HUES6 (cell line): ENCODE measurements around the gene LRR1.
A peak's percentile ranks its signal among the peaks of the same experiment; 100 is the strongest.
"Not testable (repeated sequence)": the region's sequence is repeated elsewhere in the genome, so short reads cannot be mapped to it uniquely, and the experiment has no call there.

Experiments used
- H3K27ac ChIP-seq: 2 replicates; pipeline ENCODE4 v1.7.0; 2013; ENCODE audit warnings: low read depth, mild to moderate bottlenecking, low read length, inconsistent platforms
- H3K27me3 ChIP-seq: 2 replicates; pipeline ENCODE4 v1.6.1; 2013; ENCODE audit warnings: low read length; ENCODE audit not compliant: control insufficient read depth, insufficient read depth
- H3K36me3 ChIP-seq: 2 replicates; pipeline ENCODE4 v1.6.1; 2013; ENCODE audit warnings: low read length; ENCODE audit not compliant: control insufficient read depth, insufficient read depth
- H3K4me1 ChIP-seq: 2 replicates; pipeline ENCODE4 v1.6.1; 2013; ENCODE audit warnings: low read length; ENCODE audit not compliant: control insufficient read depth, insufficient read depth
- H3K4me3 ChIP-seq: 2 replicates; pipeline ENCODE4 v1.5.1; 2013; ENCODE audit warnings: low read depth, low read length
- H3K9ac ChIP-seq: one replicate; pipeline ENCODE4 v1.6.1; 2013; ENCODE audit warnings: mild to moderate bottlenecking, low read length
- H3K9me3 ChIP-seq: 2 replicates; pipeline ENCODE4 v1.6.1; 2013; ENCODE audit warnings: low read depth, low read length; ENCODE audit not compliant: control insufficient read depth, insufficient read depth

Gene LRR1

DNA sequence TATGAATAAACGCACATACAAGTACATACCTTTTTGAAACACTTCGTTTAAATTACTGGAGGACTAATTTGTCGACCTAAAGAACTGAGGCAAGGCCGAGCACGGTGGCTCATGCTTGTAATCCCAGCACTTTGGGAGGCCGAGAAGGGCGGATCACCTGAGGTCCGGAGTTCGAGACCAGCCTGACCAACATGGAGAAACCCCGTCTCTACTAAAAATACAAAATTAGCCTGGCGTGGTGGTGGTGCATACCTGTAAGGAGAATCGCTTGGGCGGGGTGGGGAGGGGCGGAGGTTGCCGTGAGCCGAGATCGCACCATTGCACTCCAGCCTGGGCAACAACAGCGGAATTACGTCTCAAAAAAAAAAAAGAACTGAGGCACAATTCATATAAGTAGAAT is 20.5 kb downstream of the LRR1 start:
- H3K4me1 ChIP-seq, H3K9me3 ChIP-seq, H3K27me3 ChIP-seq, H3K27ac ChIP-seq: not testable (repeated sequence)
- Histone ChIP-seq H3K36me3 (peaks cover 31% of the 10 kb centered on the region), H3K9ac (peak overlapping the region; percentile 96), H3K4me3 (peak overlapping the region; percentile 100)

DNA sequence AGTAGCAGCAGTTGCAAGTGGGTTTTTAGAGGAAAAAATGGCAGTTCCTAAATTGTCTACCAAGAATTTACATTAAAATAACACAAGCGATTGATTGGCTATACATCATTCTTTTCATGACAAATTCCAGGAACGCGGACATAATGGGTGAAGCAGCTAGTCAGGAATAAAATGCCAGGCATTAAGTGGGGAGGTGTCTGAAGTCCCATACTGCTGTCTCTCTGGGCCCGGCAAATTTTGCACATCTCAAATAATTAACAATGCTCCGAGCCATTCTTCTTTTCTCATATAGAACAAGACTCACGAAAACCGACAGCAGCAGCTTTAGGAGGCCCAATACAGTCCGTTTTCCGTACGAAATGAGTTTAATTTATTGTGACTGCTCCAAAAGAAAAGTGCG is 21.0 kb downstream of the LRR1 start:
- Histone ChIP-seq H3K9ac (peak overlapping the region; percentile 96), H3K36me3 (peaks cover 27% of the 10 kb centered on the region), H3K9me3 (no peaks in the 10 kb centered on the region), H3K27me3 (no peaks in the 10 kb centered on the region), H3K27ac (peak overlapping the region; percentile 95), H3K4me3 (peak overlapping the region; percentile 100), H3K4me1 (peaks cover 8% of the 10 kb centered on the region)

DNA sequence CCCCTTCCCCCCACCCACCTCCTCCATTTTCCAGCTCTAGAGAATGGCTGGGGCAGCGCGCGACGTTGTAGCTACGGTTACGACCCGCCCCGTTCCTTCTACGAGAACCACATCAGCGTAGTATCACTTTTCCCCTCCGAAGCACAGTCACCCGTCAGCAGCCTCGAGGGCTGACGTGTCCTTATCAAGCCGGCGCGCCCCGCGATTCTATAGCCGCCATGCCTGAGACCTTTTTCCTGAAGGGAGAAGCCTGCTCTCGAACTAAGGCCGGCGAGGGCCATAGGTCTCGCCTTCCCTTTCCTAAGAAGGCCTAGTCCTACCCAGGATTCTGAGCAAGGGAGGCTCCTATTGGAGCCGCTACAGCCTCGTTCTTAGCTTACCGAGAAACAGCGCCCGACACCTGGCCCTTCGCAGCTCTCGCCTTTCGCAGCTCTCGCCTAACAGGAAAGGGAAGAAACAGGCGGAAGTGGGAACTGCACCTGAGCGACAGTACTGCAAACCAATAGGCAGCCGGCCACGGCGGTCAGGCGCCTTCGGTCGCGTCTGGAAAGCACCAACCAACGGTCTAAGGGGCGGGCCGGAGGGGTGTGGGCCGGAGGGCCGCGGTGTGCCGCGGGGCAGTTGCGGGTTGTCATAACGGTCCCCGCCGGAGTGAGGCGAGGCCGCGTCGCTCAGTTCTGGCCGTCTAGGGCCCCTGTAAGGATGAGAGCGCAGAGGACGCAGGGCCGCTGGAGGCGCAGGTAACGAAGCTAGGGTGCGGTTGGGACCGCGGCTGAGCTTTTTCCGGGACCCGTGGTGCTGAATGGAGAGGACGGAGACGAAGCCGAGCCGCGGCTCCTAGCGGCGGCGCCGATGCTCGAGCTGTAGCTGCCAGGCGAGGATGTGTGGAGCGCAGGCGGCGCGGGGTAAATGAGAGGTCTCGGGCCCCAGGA is 21.7 kb downstream of the LRR1 start, which contains the start of the genes MGAT2 and RPL36AL:
TSS of gene MGAT2 (plus strand) at position 618 of the 932 bp plus-strand sequence. CDS start 470 bp downstream, outside the sequence.
TSS of gene RPL36AL (minus strand) at position 445 of the 932 bp plus-strand sequence. CDS start 1,522 bp downstream, outside the sequence.
- no peaks in the 10 kb centered on the region for H3K27me3 ChIP-seq
- H3K9ac ChIP-seq: peak within 1 kb of the TSS; percentile 96
- H3K36me3 ChIP-seq: peaks cover 28% of the 10 kb centered on the region
- peak within 1 kb of the TSS; percentile 95 for H3K27ac ChIP-seq
- H3K4me1 ChIP-seq: peaks cover 8% of the 10 kb centered on the region
- H3K4me3 ChIP-seq: peak within 1 kb of the TSS; percentile 100
- no peaks in the 10 kb centered on the region for H3K9me3 ChIP-seq

DNA sequence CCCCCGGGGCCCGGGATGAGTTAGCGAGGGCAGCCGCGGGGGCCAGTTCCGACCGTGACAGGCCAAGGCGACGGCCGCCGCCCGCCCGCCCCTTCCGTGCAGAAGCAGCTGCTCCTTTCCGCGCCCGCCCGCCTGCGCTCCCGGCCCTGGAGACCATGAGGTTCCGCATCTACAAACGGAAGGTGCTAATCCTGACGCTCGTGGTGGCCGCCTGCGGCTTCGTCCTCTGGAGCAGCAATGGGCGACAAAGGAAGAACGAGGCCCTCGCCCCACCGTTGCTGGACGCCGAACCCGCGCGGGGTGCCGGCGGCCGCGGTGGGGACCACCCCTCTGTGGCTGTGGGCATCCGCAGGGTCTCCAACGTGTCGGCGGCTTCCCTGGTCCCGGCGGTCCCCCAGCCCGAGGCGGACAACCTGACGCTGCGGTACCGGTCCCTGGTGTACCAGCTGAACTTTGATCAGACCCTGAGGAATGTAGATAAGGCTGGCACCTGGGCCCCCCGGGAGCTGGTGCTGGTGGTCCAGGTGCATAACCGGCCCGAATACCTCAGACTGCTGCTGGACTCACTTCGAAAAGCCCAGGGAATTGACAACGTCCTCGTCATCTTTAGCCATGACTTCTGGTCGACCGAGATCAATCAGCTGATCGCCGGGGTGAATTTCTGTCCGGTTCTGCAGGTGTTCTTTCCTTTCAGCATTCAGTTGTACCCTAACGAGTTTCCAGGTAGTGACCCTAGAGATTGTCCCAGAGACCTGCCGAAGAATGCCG is 22.6 kb downstream of the LRR1 start:
- Histone ChIP-seq H3K4me3 (peak overlapping the region; percentile 100), H3K36me3 (peaks cover 33% of the 10 kb centered on the region), H3K4me1 (peaks cover 8% of the 10 kb centered on the region), H3K27me3 (no peaks in the 10 kb centered on the region), H3K9me3 (no peaks in the 10 kb centered on the region), H3K27ac (no peak overlapping the region; the same call in 1 of the 2 replicates), H3K9ac (peak overlapping the region; percentile 68)

DNA sequence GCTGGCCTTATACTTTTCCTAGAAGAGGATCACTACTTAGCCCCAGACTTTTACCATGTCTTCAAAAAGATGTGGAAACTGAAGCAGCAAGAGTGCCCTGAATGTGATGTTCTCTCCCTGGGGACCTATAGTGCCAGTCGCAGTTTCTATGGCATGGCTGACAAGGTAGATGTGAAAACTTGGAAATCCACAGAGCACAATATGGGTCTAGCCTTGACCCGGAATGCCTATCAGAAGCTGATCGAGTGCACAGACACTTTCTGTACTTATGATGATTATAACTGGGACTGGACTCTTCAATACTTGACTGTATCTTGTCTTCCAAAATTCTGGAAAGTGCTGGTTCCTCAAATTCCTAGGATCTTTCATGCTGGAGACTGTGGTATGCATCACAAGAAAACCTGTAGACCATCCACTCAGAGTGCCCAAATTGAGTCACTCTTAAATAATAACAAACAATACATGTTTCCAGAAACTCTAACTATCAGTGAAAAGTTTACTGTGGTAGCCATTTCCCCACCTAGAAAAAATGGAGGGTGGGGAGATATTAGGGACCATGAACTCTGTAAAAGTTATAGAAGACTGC is 23.4 kb downstream of the LRR1 start:
- peak overlapping the region; percentile 100 for H3K4me3 ChIP-seq
- H3K4me1 ChIP-seq: peaks cover 8% of the 10 kb centered on the region
- H3K27ac ChIP-seq: no peak overlapping the region
- peaks cover 37% of the 10 kb centered on the region for H3K36me3 ChIP-seq
- H3K9me3 ChIP-seq: no peaks in the 10 kb centered on the region
- H3K27me3 ChIP-seq: no peaks in the 10 kb centered on the region
- peak overlapping the region; percentile 68 for H3K9ac ChIP-seq

DNA sequence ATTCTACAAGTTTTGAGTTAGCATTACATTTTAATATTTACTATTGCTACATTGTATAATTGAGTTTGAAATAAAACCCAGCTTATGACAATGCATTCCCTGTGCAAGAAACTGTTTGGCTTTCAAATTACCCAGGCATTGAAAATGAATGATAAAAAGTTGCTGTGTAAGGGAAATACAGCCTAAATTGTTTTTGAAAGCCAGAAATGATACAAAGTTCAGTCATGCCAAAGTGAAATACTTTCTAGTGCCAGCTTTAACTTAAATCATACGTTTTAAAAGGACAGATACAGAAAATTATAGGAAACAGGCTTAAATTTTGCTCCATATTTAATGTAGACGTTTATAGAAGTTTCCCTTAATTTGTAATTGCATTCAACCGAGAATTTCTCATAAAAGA is 24.6 kb downstream of the LRR1 start:
- Histone ChIP-seq H3K9ac (no peak overlapping the region), H3K27ac (no peak overlapping the region), H3K27me3 (no peaks in the 10 kb centered on the region), H3K36me3 (peaks cover 36% of the 10 kb centered on the region), H3K9me3 (no peaks in the 10 kb centered on the region), H3K4me3 (peak overlapping the region; percentile 18; the same call in 1 of the 2 replicates), H3K4me1 (peaks cover 8% of the 10 kb centered on the region)

DNA sequence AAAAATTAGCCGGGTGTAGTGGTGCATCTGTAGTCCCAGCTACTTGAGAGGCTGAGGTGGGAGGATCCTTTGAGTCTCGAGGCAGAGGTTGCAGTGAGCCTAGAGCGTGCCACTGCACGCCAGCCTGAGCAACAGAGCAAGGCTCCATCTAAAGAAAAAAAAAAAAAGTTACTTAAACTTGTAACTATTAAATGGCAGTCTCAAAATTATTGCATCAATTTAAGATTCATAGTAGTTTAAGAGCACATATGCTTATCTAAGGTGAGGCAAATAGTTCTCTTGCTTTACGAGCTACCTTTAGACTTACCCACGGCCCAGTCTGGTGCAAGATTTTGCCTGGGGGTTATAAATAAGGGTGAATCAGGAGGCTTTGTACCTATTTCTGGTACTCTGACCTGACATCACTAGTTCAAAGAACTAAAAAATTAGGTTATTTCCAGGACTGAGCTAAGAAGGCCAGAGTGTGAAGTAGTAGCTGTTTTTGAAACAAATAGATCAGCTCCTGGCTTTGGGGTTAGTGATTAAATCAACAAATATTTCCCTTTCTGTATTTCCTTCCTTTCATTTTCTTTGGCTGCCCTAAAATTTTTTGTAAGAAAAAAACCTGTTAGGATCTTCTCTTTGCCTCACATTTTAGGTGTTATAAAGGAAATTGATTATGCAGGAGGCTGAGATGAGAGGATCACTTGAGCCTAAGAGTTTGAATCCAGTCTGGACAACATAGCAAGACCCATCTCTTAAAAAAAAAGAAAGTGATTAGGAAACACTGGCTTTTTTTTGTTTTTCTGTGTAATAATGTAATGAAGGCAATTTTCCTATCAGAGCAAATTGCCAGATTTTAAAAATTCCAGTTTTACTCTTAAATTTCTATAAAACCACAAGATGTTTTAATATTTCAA is 25.4 kb downstream of the LRR1 start:
- peaks cover 8% of the 10 kb centered on the region for H3K4me1 ChIP-seq

DNA sequence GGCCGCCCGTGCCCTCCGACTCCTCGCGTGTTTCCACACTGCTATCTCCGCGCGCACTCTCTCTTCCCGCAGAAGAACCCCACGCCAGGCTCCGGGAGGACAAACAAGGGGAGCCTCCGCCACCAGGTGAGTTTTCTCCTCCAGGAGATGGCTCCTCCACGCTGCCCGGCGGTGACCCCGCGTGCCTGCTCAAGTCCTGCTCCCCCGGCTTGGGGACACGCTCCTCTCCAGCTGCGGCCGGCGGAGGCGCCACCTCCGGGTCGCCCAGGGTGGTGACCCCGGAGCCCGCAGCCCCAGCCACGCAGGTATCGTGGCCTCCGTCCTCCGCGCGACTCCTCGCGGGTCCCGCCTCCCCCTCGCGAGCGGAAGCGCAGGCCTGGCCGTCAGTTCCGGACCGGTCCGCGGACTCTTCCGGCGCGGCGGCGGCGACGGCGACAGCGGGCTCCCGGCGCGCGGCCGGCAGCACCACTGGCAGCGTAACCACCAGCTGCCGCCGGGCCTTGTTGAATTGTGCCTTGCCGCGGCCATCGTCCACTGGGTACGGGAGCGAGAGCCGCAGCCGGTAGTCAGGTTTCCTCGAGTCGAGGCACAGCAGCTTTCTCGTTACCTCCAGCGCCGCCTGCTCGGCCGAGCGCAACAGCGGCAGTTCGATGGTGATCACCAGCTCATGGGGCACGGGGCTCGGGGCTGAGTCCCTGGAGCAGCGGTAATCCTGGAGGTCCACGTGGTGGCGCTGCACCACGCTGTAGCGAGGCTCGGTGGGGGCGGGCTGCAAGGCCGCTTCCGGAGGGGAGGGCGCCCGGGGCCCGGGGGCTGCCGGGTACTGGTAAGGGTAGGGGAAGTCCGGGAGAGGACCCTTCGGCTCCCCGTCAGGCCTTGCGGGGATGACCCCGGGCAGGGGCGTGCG is 35.2 kb downstream of the LRR1 start:
- peak overlapping the region; percentile 85 for H3K27ac ChIP-seq
- no peaks in the 10 kb centered on the region for H3K27me3 ChIP-seq
- H3K36me3 ChIP-seq: peaks cover 25% of the 10 kb centered on the region
- no peaks in the 10 kb centered on the region for H3K9me3 ChIP-seq
- H3K4me1 ChIP-seq: no peaks in the 10 kb centered on the region
- peak overlapping the region; percentile 91 for H3K9ac ChIP-seq
- H3K4me3 ChIP-seq: peak overlapping the region; percentile 90

More for the DNA sequence above, 25.4 kb downstream of the LRR1 start:
- Histone ChIP-seq H3K9me3 (no peaks in the 10 kb centered on the region), H3K9ac (no peak overlapping the region), H3K36me3 (peaks cover 28% of the 10 kb centered on the region), H3K27me3 (no peaks in the 10 kb centered on the region), H3K27ac (no peak overlapping the region), H3K4me3 (no peak overlapping the region)

DNA sequence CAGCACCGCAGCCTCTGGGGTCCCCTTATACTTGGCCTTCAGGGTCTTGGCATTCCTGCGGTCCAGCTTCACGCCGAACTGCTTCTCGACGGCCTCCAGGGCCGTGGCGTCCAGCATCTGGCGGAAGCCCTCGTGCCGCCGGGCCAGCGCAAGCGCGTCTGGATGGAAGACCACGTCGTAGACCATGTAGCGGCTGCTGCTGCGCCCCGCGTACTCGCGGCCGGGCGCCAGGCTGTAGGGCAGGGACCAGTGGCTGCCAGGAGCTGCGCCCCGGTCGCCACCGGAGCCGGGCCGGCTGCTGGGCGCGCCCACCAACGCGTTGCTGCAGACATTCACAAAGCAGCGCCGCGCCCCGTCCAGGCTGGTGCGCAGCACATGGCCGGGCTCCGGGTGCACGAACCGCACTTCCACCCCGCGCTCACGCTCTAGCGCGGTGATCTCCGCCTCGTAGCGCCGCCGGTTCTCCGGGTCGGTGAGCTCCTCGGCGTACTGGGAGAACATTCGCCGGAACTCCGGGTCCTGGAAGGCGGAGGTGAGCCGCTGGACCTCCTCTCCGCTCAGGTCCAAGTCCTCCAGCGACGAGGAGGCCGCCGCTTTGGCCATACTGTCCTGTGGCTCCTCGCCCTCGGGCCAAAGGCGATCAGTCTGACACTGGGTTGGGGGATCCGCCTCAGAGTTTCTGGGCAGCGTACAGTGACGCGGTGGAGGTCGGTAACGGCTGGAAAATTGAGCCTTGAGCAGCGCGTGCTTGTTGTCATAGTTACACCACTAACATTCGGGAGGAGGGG is 36.0 kb downstream of the LRR1 start, which contains the start of gene DNAAF2:
TSS of gene DNAAF2 (minus strand) at position 698 of the 788 bp plus-strand sequence. CDS start at position 603, 95 bp downstream.
- Histone ChIP-seq H3K9me3 (no peaks in the 10 kb centered on the region), H3K27me3 (no peaks in the 10 kb centered on the region), H3K9ac (peak within 1 kb of the TSS; percentile 91), H3K27ac (peak within 1 kb of the TSS; percentile 85), H3K36me3 (peaks cover 30% of the 10 kb centered on the region), H3K4me3 (peak within 1 kb of the TSS; percentile 90), H3K4me1 (no peaks in the 10 kb centered on the region)
